Right renal pelvis (tissue), 4 donors: ENCODE data around the gene GALNT17. TPM values are rescaled to one million over a fixed set of nuclear protein-coding genes. Genes with fewer than 3 reads are reported as not detected.

ENCODE experiments used
- DNase-seq, 4 donors: peaks; one replicate each; pipeline ENCODE4 v3.0.0-alpha.2; 2013; ENCODE audit warnings: low read depth in 4 of 4, low spot score in 3 of 4, missing footprints in 1 of 4
- polyA plus RNA-seq, 4 donors: library from polyadenylated mRNA; unstranded; fragments of 120-200 nt; gene quantifications; one replicate each; pipeline ENCODE4 v1.2.1, GENCODE V29; 2013; ENCODE audit not compliant: insufficient read length in 4 of 4

The GALNT17 gene
- polyA plus RNA-seq, 4 donors, result 3.6 to 6.0 (median 4.4) TPM

DNA sequence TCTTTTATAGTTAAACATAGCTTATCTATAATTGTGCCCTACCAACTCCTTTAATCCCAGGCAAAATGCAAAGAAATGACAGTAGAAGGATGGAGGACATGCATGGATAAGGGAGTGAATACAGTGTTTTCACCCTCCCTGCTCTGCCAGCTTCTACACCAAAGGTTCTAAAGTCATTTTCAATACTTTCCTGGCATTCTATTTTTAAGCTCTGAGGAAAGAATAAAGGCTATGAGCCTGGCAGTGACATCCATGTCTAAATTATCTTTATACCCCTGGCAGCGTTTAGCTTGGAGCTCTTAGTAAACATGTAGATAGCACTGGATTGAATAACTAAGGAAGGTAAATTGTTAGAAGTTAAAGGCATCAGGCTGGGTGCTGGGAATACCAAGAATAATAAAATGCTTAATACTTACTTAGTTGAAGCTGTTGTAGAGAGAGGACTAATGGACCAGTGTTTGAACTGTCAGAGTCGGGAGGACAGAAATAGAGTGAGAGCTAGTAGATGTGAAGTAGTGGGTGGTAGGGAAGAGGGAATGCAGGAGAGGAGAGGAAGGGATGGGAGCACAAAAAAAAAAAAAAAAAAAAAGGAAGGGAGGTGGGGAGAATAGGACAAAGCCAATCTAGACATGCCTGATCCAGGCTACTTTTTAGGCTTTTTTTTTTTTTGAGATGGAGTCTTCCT lies 518.9 kb downstream of the GALNT17 start:
- DNase-seq, result no peak

GRCh38 chr7:71652510-71652909 lies 520.6 kb downstream of the GALNT17 start:
- no peak for DNase-seq

GRCh38 chr7:71657386-71657785 lies 525.4 kb downstream of the GALNT17 start:
- DNase-seq, result no peak

DNA sequence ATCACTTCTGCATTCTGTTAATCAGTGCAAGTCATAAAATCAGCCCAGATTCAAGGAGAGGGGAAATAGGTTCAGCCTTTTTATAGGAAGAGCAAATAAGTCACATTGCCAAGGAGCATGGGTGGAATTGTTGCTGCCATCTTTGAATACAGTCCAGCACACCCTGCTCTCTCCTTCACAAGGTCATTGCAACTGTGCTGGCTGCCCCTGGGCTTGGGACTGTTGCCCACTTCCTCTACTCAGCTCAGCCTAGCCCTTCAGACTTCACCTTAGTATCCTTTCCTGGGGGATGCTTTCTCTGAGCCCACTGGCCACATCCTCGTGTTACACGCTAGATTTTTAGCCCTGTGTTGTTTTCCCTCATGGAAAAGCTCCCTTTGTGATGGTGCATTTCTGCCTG lies 527.7 kb downstream of the GALNT17 start:
- DNase-seq, result no peak

DNA sequence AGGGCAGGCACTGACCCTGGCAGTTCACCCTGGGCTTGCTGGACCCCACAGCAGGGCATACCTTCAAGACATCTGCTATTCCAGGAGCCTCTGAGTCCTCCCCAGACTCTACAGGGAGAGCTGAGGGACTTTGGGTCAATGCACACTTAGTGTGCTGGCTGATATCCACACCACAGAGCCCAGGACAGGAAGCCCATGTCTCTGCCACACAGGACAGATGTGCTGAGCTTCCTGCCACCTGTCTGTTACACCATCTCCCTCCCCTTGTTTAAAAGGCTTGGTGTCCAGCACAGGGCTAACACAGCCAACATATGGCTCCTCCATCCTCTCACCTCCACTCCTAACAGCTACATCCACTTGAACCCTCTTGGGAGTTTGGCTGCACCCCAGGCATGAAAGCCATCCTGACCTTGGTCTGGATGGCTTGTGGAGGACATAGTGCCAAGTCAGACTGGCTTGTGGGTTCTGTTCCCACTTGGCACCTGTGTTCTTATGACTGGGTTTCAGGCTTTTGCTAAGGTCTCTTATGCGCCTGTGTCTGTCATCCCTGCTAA lies 529.8 kb downstream of the GALNT17 start:
- DNase-seq, result no peak

- no peak for DNase-seq
These were observed 533.8 kb downstream of the GALNT17 start for GRCh38 chr7:71665716-71666115.

DNA sequence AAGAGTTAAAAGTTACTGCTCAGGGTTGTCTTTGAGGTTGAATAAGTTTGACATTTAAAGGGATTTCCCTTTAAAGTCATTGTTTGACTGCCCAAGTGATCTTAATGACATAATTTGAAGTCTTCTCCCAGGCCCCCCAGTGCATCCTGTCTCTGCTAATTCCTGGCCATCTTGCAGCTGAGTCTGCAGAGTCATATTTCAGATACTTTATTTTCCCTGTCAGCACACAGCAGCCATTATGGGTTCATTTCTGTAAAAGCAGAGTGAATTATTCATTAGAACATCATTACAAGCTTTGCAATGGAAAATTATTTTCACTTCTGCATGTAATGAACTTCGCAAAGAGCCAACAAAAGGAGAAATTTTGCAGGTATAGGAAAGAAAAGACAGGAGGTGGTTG lies 536.6 kb downstream of the GALNT17 start:
- DNase-seq, result no peak

GRCh38 chr7:71679480-71679879 lies 547.5 kb downstream of the GALNT17 start:
- no peak for DNase-seq

DNA sequence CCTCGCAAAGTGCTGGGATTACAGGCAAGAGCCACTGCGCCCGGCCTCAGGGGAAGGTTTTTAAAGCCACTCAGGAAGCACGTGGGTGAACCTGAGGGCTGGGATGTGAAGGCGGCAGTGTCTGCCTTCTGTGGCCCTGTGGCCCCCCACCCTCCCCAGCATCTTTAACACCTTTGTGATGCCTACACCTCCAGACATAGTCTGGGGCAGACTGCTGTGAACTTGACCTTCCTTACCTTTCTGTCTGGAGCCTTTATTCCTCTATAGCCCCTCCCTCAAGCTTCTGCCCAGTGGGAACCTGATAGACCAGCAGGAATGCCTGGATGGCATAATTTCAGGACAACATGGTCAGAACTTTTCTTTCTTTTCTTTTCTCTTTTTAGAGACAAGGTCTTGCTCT lies 550.2 kb downstream of the GALNT17 start:
- no peak for DNase-seq

- peak; percentile 56 to 77 (median 64) for DNase-seq
These were observed 551.2 kb downstream of the GALNT17 start for GRCh38 chr7:71682841-71683781.

DNA sequence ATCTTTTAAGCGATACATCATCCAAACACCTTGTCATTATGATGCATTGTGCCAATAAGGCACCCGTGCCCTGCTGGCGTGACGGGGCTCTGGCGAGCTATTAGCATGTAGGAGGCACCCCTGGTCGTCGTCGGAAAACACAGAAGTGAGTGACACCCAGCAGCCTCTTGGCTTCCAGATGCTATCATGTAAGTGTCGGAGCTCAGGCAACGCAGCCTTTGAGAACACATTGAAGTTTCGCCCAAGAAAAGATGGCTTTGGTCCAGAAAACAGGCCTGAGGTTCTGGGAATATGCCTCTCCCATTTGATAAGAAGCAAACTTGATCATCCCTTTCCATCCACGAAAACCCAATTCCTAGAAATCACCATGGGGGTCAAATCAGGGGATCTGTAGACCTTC lies 555.3 kb downstream of the GALNT17 start:
- no peak for DNase-seq

DNA sequence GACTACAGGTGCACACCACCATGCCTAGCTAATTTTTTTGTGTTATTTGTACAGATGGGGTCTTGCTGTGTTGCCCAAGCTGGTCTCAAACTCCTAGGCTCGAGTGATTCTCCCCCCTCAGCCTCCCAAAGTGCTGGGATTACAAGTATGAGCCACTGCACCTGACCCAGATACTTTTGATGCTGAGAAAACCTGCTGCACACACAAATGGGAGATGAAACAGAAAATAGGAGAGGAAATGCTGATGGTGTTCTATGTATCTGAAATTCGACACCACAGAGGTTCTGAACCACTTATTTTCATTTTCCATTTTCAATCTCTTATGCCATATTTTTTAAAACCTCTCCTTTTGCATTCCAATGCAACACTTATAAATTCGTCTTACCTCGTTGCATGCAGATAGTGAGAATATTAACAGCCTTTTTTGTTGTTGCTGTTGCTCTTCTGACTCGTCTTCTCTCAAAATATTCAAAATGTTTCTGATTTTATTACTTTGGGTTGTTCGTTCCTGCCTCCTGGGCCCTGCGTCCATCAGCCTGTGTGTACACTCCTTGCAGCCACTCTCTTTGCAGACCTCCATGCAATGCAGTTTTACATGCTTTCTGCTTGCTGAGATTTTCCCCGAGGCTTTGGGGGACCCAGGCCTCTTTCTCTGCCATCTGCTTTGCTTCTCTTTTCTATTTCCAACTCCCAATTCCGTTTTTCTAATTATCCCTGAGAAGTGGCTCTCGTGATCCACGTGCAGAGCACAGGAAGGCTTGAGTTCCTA lies 556.1 kb downstream of the GALNT17 start:
- DNase-seq, result no peak

GRCh38 chr7:71691538-71691937 lies 559.6 kb downstream of the GALNT17 start:
- DNase-seq, result no peak

GRCh38 chr7:71694665-71695064 lies 562.7 kb downstream of the GALNT17 start:
- DNase-seq, result no peak

- DNase-seq, result no peak
These were observed 563.2 kb downstream of the GALNT17 start for GRCh38 chr7:71695186-71695585.

DNA sequence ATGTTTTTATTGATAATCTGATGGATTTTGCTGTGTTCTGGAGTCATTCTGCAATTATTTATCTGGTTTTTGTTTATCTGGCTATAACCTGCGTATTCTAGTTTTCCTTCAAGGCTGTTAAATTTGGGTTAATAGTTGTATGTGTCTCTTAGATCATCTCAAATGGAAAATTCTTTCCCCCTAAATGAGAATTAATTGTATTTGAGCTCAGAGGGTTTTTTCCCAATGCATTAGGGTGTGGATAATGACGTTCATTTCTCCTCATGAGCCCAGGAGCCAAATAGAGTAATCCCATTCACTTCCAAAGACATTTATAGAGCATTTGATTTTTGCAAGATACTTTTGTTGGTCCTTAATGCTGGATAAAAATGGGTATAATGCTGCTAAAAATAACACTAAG lies 564.6 kb downstream of the GALNT17 start:
- no peak for DNase-seq

DNA sequence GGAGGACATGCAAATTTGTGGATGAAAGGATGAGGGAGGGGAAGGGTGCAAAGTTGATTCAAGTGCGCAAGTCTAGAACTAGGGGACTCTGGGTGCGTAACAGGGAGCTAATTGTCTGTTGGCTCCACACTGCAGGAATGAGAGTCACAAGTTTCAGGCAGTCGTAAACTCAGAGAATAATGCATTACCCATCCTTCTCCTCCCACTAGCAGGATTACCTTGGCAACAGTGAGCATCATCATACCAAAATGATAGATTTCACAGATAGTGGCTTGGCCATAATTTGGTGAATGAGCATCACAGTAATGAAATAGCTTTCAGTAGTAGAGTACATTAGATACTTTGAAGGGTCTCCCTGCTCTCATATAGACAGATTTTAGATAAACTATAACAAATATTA lies 565.5 kb downstream of the GALNT17 start:
- no peak for DNase-seq

GRCh38 chr7:71705217-71705616 lies 573.3 kb downstream of the GALNT17 start:
- DNase-seq, result no peak

GRCh38 chr7:71705901-71706596 lies 574.1 kb downstream of the GALNT17 start:
- no peak for DNase-seq

- DNase-seq, result no peak
These were observed 574.6 kb downstream of the GALNT17 start for GRCh38 chr7:71706597-71706975.
